A549 (cell line): ENCODE measurements around the gene SART1. TPM values are rescaled to one million over a fixed set of nuclear protein-coding genes. Genes with fewer than 3 reads are reported as not detected.
"Not testable (repeated sequence)": the region's sequence is repeated elsewhere in the genome, so short reads cannot be mapped to it uniquely, and the experiment has no call there.

Experiments
- ATAC-seq, 2 experiments: fragments of 200-7000 bp in 1 of 2; fragments of >200 bp in 1 of 2; cut with Nextera tagmentation in 1 of 2; cut with Tn5 transposase in 1 of 2; 3 replicates each; pipeline versions ENCODE4 v1.8.0 to v1.9.1; 2018 to 2020; ENCODE audit warnings: mild to moderate bottlenecking in 1 of 2, moderate library complexity in 1 of 2
- CTCF ChIA-PET: fragments of 300-600 bp; sonication (Branson Sonifier 250); formaldehyde crosslinking; extraction: SDS; loops from one replicate; lab custom pipeline; 2021; ENCODE audit warnings: antibody characterized with exemption, inconsistent platforms; lab: Yijun Ruan, JAX
- POLR2A ChIA-PET: fragments of 350-600 bp; formaldehyde crosslinking; extraction: SDS; loops from one replicate; lab custom pipeline; 2021; ENCODE audit warnings: antibody characterized with exemption, inconsistent platforms; lab: Yijun Ruan, JAX
- DNase-seq, 2 experiments: peaks; one replicate each; pipeline versions ENCODE4 v3.0.0 to v3.0.0-alpha.2; 2011 to 2016; ENCODE audit warnings: low read depth in 1 of 2, low spot score in 1 of 2
- FAIRE-seq: peaks from 2 replicates; lab custom pipeline; 2011; peaks lifted over from hg19 to GRCh38; lab: Jason Lieb, UNC
- H3K27ac ChIP-seq, 2 experiments: fragments of >200 bp; sonication (Bioruptor Twin); formaldehyde crosslinking; 3 replicates each; pipeline ENCODE4 v1.5.1; 2016 to 2017
- H3K4me1 ChIP-seq: fragments of >200 bp; sonication (Bioruptor Twin); formaldehyde crosslinking; 3 replicates; pipeline ENCODE4 v1.6.1; 2016
- H3K4me2 ChIP-seq: fragments of >200 bp; sonication (Bioruptor Twin); formaldehyde crosslinking; 3 replicates; pipeline ENCODE4 v1.6.1; 2016
- H3K4me3 ChIP-seq: fragments of >200 bp; sonication (Bioruptor Twin); formaldehyde crosslinking; 3 replicates; pipeline ENCODE4 v1.5.1; 2016
- H3K9me3 ChIP-seq: fragments of >200 bp; sonication (Bioruptor Twin); formaldehyde crosslinking; 3 replicates; pipeline ENCODE4 v1.6.1; 2016
- EHMT2 ChIP-seq: fragments of 200-600 bp; sonication (generic); IDR thresholded peaks from 2 replicates; pipeline ENCODE4 v1.6.1; 2016; ENCODE audit warnings: antibody characterized with exemption, low read depth, mild to moderate bottlenecking, moderate library complexity
- FOSL2 ChIP-seq, 2 experiments: fragments of 450-650 bp in 1 of 2; fragments of >200 bp in 1 of 2; sonication (Bioruptor Twin) in 1 of 2; formaldehyde crosslinking; IDR thresholded peaks; 2 replicates each; pipeline versions ENCODE4 v1.5.0 to v1.6.1; 2016 to 2020; ENCODE audit warnings: mild to moderate bottlenecking in 1 of 2, moderate library complexity in 1 of 2
- HDAC2 ChIP-seq: fragments of 200-600 bp; sonication (generic); IDR thresholded peaks from 2 replicates; pipeline ENCODE4 v1.6.1; 2016
- MAFK ChIP-seq: fragments of 450-650 bp; IDR thresholded peaks from 2 replicates; pipeline ENCODE4 v1.6.1; 2014; ENCODE audit not compliant: partially characterized antibody
- POLR2A ChIP-seq: IDR thresholded peaks from 2 replicates; pipeline ENCODE4 v1.6.1; 2012; ENCODE audit warnings: mild to moderate bottlenecking, low read length
- RAD21 ChIP-seq, 2 experiments: fragments of >200 bp in 1 of 2; sonication (Bioruptor Twin) in 1 of 2; formaldehyde crosslinking in 1 of 2; IDR thresholded peaks in 1 of 2; conservative IDR thresholded peaks in 1 of 2; 2 replicates in 1 of 2; 3 replicates in 1 of 2; pipeline ENCODE4 v1.6.1; 2012 to 2018; ENCODE audit warnings: inconsistent platforms in 1 of 2
- RNF2 ChIP-seq: fragments of 200-600 bp; sonication (generic); IDR thresholded peaks from 2 replicates; pipeline ENCODE4 v1.6.1; 2016; ENCODE audit warnings: low read depth, mild to moderate bottlenecking, antibody characterized with exemption, moderate library complexity, borderline replicate concordance
- SMC3 ChIP-seq: fragments of >200 bp; sonication (Bioruptor Twin); formaldehyde crosslinking; IDR thresholded peaks from 3 replicates; pipeline ENCODE4 v1.6.1; 2018; ENCODE audit warnings: inconsistent platforms
- TP53 ChIP-seq: fragments of 250-450 bp; sonication (Bioruptor Pico); IDR thresholded peaks from 2 replicates; pipeline ENCODE4 v1.5.0; 2021; ENCODE audit warnings: mild to moderate bottlenecking, moderate library complexity
- WGBS: methylation state at CpG from one replicate; pipeline ENCODE4 v1.1.6; 2017; ENCODE audit errors: missing lambda C conversion rate; 5-methylcytosine and 5-hydroxymethylcytosine counted together
- polyA plus RNA-seq, 4 experiments: library from polyadenylated mRNA; depleted of rRNA in 3 of 4; stranded (reverse); fragments of >200 nt; fragmentation: RNase III in 1 of 4; extraction: RNeasy Plus Mini Kit Qiagen cat#74134 plus additional on column Dnase treatment in 1 of 4; gene quantifications; 2 replicates in 3 of 4; 3 replicates in 1 of 4; pipeline ENCODE4 v1.2.3, GENCODE V29; 2011 to 2017
- TF ChIP-seq, protein P1 (sequence below): fragments of >200 bp; sonication (Bioruptor Twin); formaldehyde crosslinking; IDR thresholded peaks from 3 replicates; pipeline ENCODE4 v1.5.1; 2016
- TF ChIP-seq, protein P2 (sequence below): IDR thresholded peaks from 2 replicates; pipeline ENCODE4 v1.6.1; 2012; ENCODE audit warnings: low read depth, borderline replicate concordance
- TF ChIP-seq, protein P3 (sequence below): fragments of 250-450 bp; sonication (Bioruptor Pico); IDR thresholded peaks from 2 replicates; pipeline ENCODE4 v1.5.0; 2021; ENCODE audit warnings: mild to moderate bottlenecking, moderate library complexity, borderline replicate concordance
- TF ChIP-seq, protein P4 (sequence below): IDR thresholded peaks from 2 replicates; pipeline ENCODE4 v1.6.1; 2012

The SART1 gene
- polyA plus RNA-seq, 2 of the 4 experiments (the other 2 are of a cell fraction) = 22.0 to 53.8 TPM

DNA sequence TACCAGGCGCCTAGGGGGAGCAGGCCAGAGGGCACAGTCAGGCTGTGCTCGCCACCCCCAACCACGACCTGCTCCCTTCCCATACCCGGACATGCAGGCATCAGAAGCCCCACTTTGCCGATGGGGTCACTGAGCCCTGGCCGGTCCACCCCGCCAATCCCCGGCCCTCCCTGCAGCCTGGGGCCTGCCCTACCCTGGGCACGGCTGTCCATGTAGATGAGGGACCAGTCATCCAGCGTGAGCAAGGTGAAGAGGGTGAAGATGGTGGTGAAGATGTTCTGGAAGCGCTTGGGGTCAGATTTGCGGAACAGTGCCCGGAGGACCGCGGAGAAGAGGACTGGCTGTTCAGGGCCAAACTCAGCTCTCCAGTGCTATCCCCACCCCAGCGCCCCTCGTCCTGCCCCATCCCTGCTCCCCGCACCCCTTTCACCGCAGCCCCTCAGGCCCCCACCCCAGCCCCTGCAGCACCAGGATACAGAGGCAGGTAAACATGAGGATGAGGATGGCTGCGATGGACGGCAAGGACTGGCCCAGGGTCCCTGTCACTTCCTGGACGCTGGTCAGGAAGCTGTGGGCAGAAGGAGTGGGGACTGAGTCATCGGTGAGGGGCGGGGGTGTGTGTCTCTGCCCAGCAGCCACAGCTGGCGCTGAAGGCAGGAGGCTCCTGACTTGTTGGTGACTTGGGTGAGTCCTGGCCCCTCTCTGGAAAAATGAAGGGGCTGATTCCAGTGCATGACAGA lies 59.3 kb downstream of the SART1 start:
- Histone ChIP-seq H3K4me2 (peak overlapping the region; percentile 49), H3K4me3 (no peak overlapping the region), H3K9me3 (no peaks in the 10 kb centered on the region), H3K4me1 (peaks cover 12% of the 10 kb centered on the region), H3K27ac (peak overlapping the region; percentile 37 to 77; a peak in 5 of 6 replicates)
- 93% methylated on average over 18 of the region's 25 CpGs for WGBS
- ChIA-PET POLR2A (interaction anchor here (0.5 to 0.7 kb wide), 2 partner anchors 18 to 19 kb away, joined by 3 to 6 read pairs; partner anchors contain the start of genes BANF1 and EIF1AD), CTCF (interaction anchor here (0.6 to 6.5 kb wide), 5 partner anchors 12 to 1807 kb away, joined by 3 to 188 read pairs (median 20); partner anchors contain the start of gene CST6)
- ATAC-seq (peak; percentile 67 to 71), FAIRE-seq (no peak), DNase-seq (peak; percentile 59 to 64)
- TF ChIP-seq HDAC2 (no peak), FOSL2 (IDR thresholded peaks at IDR 0.05) (no peak), FOSL2 (CRISPR knock-in tag; IDR thresholded peaks at IDR 0.05) (peak; percentile 71)

DNA sequence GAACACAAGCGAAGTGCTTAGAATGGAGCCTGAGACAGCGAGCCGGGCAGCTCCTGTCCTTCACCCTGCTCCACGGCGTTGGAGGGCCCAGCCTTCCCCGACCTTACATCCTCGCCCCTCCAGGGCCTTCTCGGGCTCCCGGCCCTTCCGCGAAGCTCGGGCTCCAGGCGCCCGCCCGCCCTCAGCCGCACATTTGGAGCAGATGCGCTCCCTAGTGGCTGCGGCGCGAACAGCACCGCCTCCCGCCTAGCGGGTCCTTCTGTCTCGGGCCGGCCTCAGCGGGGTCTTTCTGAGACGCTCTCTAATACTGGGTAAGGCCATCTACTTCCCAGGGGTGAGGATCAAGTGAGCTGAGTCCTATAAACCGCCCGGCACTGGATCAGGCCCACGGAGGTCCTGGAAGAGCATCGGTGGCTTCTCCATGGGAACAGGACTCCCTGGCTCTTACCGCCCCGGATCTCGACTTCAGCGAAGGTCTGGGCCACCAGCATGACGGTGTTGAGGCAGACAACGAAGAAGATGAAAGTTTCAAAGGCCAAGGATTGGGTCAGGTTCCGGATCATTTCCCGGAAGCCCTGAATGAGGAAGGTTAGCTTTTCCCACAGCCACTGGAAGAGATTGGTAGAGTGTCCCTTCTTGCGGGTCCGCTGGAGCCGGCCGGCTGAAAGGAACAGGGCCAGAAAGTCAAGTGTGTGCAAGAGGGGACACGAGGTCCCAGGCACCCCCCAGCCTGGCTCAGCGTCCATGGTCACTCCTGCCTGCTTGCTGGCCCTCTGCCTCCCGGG lies 61.1 kb downstream of the SART1 start:
- ChIA-PET CTCF (interaction anchor here (0.6 to 6.5 kb wide), 53 partner anchors 9 to 608 kb away, joined by 3 to 188 read pairs (median 4); partner anchors contain the start of genes BANF1, CCDC85B, CST6 and FIBP), POLR2A (interaction anchor here (0.5 to 1.0 kb wide), 7 partner anchors 9 to 132 kb away, joined by 3 to 6 read pairs (median 4); partner anchors contain the start of genes CCDC85B and SF3B2)
- H3K9me3 ChIP-seq = no peaks in the 10 kb centered on the region
- 13% methylated on average over 44 of the region's 46 CpGs for WGBS
- peak overlapping the region; percentile 33 for H3K4me3 ChIP-seq
- H3K4me2 ChIP-seq = peak overlapping the region; percentile 82
- DNase-seq (peak; percentile 72 to 82), FAIRE-seq (no peak), ATAC-seq (peak; percentile 78 to 92)
- peaks cover 12% of the 10 kb centered on the region for H3K4me1 ChIP-seq
- TF ChIP-seq, protein P1, sequence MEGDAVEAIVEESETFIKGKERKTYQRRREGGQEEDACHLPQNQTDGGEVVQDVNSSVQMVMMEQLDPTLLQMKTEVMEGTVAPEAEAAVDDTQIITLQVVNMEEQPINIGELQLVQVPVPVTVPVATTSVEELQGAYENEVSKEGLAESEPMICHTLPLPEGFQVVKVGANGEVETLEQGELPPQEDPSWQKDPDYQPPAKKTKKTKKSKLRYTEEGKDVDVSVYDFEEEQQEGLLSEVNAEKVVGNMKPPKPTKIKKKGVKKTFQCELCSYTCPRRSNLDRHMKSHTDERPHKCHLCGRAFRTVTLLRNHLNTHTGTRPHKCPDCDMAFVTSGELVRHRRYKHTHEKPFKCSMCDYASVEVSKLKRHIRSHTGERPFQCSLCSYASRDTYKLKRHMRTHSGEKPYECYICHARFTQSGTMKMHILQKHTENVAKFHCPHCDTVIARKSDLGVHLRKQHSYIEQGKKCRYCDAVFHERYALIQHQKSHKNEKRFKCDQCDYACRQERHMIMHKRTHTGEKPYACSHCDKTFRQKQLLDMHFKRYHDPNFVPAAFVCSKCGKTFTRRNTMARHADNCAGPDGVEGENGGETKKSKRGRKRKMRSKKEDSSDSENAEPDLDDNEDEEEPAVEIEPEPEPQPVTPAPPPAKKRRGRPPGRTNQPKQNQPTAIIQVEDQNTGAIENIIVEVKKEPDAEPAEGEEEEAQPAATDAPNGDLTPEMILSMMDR = peak; percentile 84
- TF ChIP-seq, protein P2, sequence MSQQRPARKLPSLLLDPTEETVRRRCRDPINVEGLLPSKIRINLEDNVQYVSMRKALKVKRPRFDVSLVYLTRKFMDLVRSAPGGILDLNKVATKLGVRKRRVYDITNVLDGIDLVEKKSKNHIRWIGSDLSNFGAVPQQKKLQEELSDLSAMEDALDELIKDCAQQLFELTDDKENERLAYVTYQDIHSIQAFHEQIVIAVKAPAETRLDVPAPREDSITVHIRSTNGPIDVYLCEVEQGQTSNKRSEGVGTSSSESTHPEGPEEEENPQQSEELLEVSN = peak; percentile 55; the same call in 1 of the 2 replicates
- TF ChIP-seq MAFK = no peak
- TF ChIP-seq, protein P3, sequence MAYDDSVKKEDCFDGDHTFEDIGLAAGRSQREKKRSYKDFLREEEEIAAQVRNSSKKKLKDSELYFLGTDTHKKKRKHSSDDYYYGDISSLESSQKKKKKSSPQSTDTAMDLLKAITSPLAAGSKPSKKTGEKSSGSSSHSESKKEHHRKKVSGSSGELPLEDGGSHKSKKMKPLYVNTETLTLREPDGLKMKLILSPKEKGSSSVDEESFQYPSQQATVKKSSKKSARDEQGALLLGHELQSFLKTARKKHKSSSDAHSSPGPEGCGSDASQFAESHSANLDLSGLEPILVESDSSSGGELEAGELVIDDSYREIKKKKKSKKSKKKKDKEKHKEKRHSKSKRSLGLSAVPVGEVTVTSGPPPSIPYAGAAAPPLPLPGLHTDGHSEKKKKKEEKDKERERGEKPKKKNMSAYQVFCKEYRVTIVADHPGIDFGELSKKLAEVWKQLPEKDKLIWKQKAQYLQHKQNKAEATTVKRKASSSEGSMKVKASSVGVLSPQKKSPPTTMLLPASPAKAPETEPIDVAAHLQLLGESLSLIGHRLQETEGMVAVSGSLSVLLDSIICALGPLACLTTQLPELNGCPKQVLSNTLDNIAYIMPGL = no peak
- peak; percentile 61; the same call in 1 of the 3 replicates for TF ChIP-seq SMC3
- TF ChIP-seq, protein P4, sequence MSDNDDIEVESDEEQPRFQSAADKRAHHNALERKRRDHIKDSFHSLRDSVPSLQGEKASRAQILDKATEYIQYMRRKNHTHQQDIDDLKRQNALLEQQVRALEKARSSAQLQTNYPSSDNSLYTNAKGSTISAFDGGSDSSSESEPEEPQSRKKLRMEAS = peak; percentile 62
- TF ChIP-seq POLR2A = no peak
- TF ChIP-seq RAD21 (conservative IDR thresholded peaks at IDR 0.05 in 1 of 2, IDR thresholded peaks at IDR 0.05 in 1 of 2) = peak; percentile 72 to 75
- no peak for TF ChIP-seq RNF2
- TF ChIP-seq TP53 (CRISPR knock-in tag) = no peak
- TF ChIP-seq EHMT2 = no peak
- H3K27ac ChIP-seq = peak overlapping the region; percentile 50 to 77

DNA sequence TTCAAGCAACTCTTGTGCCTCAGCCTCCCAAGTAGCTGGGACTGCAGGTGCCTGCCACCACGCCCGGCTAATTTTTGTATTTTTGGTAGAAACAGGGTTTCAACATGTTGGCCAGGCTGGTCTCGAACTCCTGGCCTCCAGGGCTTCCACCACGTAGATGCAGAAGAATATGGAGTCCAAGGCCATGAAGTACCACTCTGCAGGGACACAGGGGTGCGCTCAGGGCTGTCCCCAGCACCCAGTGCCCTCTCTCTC lies 61.6 kb downstream of the SART1 start:
- not testable (repeated sequence) for H3K4me2 ChIP-seq, H3K27ac ChIP-seq, FAIRE-seq, ATAC-seq, H3K4me3 ChIP-seq, H3K9me3 ChIP-seq, DNase-seq
- POLR2A ChIA-PET = interaction anchor here (0.5 kb wide), 1 partner anchor 22 kb away, joined by 4 read pairs; no protein-coding TSS in a partner anchor
- 82% methylated on average over 5 of the region's 5 CpGs for WGBS
- CTCF ChIA-PET = interaction anchor here (0.6 to 6.5 kb wide), 32 partner anchors 8 to 607 kb away, joined by 3 to 188 read pairs (median 5); partner anchors contain the start of genes BANF1, CCDC85B, CST6 and FIBP
- peaks cover 12% of the 10 kb centered on the region for H3K4me1 ChIP-seq
